ENCODE data around the gene PSTPIP1. TPM values are rescaled to one million over a fixed set of nuclear protein-coding genes. Genes with fewer than 3 reads are reported as not detected.

Gene PSTPIP1
- total and polyA plus RNA-seq, 5 donors from 2014 or later = 41.3 to 169 (median 47.8) TPM

DNA sequence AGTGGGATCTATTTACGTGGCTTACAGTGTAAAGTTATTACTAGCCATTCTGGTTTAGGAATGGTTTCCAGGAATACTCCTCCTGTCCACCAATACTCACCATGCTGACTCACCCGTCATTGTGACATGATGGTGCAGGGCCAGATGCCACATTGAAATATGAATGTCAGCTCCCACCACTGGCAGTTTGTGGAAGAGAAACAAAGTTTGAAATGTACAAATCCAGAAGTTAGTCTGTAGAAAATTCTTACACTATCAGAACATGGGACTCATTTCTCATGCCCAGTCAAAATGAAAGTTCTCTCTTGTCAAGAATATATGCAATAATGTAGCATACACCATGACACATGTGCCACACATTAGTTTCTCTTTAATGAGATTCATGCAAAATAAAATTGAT lies 90.4 kb downstream of the PSTPIP1 start:
- peaks cover 6% of the 10 kb centered on the region for H3K4me1 ChIP-seq (ENCODE audit: control insufficient read depth, insufficient read depth, low read length, poor library complexity, severe bottlenecking)
- H3K36me3 ChIP-seq (ENCODE audit: control insufficient read depth, insufficient read depth, low read length) = no peaks in the 10 kb centered on the region
- Mint-ChIP-seq H3K27me3 (peaks cover 11% of the 10 kb centered on the region), H3K4me1 (peaks cover 0 to 18% (median 7%) of the 10 kb centered on the region in 4 donors), H3K27ac (no peak overlapping the region), H3K4me3 (no peak overlapping the region), H3K9me3 (peaks cover 0 to 2% (median 0%) of the 10 kb centered on the region in 7 donors), H3K36me3 (no peaks in the 10 kb centered on the region)
- no peak overlapping the region for H3K27ac ChIP-seq (ENCODE audit: insufficient read depth, low read length, poor library complexity, severe bottlenecking)
- no peaks in the 10 kb centered on the region for H3K9me3 ChIP-seq (ENCODE audit: control insufficient read depth in 2 of 2, low read length in 2 of 2)
- H3K4me3 ChIP-seq (ENCODE audit: low read depth, low read length) = no peak overlapping the region
- peak in 1 of 3 donors; percentile 11 for DNase-seq
- H3K27me3 ChIP-seq (ENCODE audit: control insufficient read depth, insufficient read depth, low read length) = no peaks in the 10 kb centered on the region
- no peak for ATAC-seq (ENCODE audit: low read depth in 2 of 2)

Other genes starting within 250 kb of the PSTPIP1 start
- 38.1 TPM for gene SCAPER, start 89.8 kb upstream of the PSTPIP1 start, total RNA-seq
- 10 to 100 TPM; 13.2 to 16.9 (median 14.5) TPM for gene SCAPER, start 89.8 kb upstream of the PSTPIP1 start, polyA plus RNA-seq
- 17.3 TPM for gene RCN2, start 63.4 kb upstream of the PSTPIP1 start, total RNA-seq
- 10 to 100 TPM; 35.8 to 47.3 (median 41.6) TPM for gene RCN2, start 63.4 kb upstream of the PSTPIP1 start, polyA plus RNA-seq
- gene TSPAN3, start 76.0 kb downstream of the PSTPIP1 start, total RNA-seq = 5.4 TPM
- gene TSPAN3, start 76.0 kb downstream of the PSTPIP1 start, polyA plus RNA-seq = 10 to 100 TPM; 19.2 to 31.0 (median 27.2) TPM

Data from CD4-positive, CD25-positive, alpha-beta regulatory T cell (primary cell).